Esophagus muscularis mucosa (tissue), 4 donors: ENCODE measurements around the gene VPS35L. TPM values are rescaled to one million over a fixed set of nuclear protein-coding genes. Genes with fewer than 3 reads are reported as not detected.

ENCODE experiments used
- DNase-seq: peaks from one replicate; pipeline ENCODE4 v3.0.0-alpha.2; 2017; ENCODE audit errors: extremely low spot score
- H3K27ac ChIP-seq, 4 donors: fragments of 200-600 bp; sonication (generic); replicated peaks in 1 of 4; 1 replicate in 3 of 4; 2 replicates in 1 of 4; pipeline ENCODE4 v1.5.1; 2016 to 2019; ENCODE audit warnings: mild to moderate bottlenecking in 1 of 4
- H3K27me3 ChIP-seq, 4 donors: fragments of 200-600 bp; sonication (generic); one replicate each; pipeline versions ENCODE4 v1.5.1 to v1.6.0; 2016 to 2019
- H3K36me3 ChIP-seq, 4 donors: fragments of 200-600 bp; sonication (generic); one replicate each; pipeline ENCODE4 v1.5.1; 2016 to 2019
- H3K4me1 ChIP-seq, 4 donors: fragments of 200-600 bp; sonication (generic); one replicate each; pipeline ENCODE4 v1.5.1; 2016 to 2019
- H3K4me3 ChIP-seq, 4 donors: fragments of 200-600 bp; sonication (generic); 1 replicate in 2 of 4; 2 replicates in 2 of 4; pipeline ENCODE4 v1.5.1; 2016 to 2019; ENCODE audit warnings: mild to moderate bottlenecking in 4 of 4, moderate library complexity in 1 of 4
- H3K9me3 ChIP-seq, 4 donors: fragments of 200-600 bp; sonication (generic); 1 replicate in 3 of 4; 2 replicates in 1 of 4; pipeline ENCODE4 v1.5.1; 2016 to 2019
- EP300 ChIP-seq: sonication (generic); formaldehyde crosslinking; IDR thresholded peaks from one replicate; pipeline ENCODE4 v1.6.1; 2017; ENCODE audit warnings: antibody characterized with exemption
- POLR2A ChIP-seq: fragments of 450-650 bp; IDR thresholded peaks from one replicate; pipeline ENCODE4 v1.6.1; 2017; ENCODE audit warnings: antibody characterized with exemption, moderate library complexity, mild to moderate bottlenecking, low read depth
- POLR2AphosphoS5 ChIP-seq, 2 donors: sonication (generic); formaldehyde crosslinking; IDR thresholded peaks; one replicate each; pipeline ENCODE4 v1.6.1; 2017; ENCODE audit warnings: antibody characterized with exemption in 2 of 2
- whole genome bisulfite sequencing: methylation state at CpG from one replicate; pipeline ENCODE4 v1.1.5; 2018; 5-methylcytosine and 5-hydroxymethylcytosine counted together
- intact Hi-C: fragments of 100-400 bp; cut with DNase I; formaldehyde crosslinking; loops from one replicate; pipeline ENCODE4 v1.15.1; 2023
- total RNA-seq, 4 donors: library from RNA; depleted of rRNA; stranded (reverse); fragments of >200 nt; gene quantifications; one replicate each; pipeline versions ENCODE4 v1.1.0 to v1.2.1, GENCODE V29; 2016
- TF ChIP-seq, protein P1 (sequence below), 3 experiments: fragments of 200-600 bp in 2 of 3; fragments of 450-650 bp in 1 of 3; sonication (generic) in 2 of 3; IDR thresholded peaks; one replicate each; pipeline ENCODE4 v1.5.1; 2017 to 2019; ENCODE audit warnings: antibody characterized with exemption in 3 of 3, mild to moderate bottlenecking in 2 of 3, moderate library complexity in 1 of 3

VPS35L gene
- total RNA-seq, 4 donors from 2014 or later, result 35.5 to 47.0 (median 38.1) TPM

DNA sequence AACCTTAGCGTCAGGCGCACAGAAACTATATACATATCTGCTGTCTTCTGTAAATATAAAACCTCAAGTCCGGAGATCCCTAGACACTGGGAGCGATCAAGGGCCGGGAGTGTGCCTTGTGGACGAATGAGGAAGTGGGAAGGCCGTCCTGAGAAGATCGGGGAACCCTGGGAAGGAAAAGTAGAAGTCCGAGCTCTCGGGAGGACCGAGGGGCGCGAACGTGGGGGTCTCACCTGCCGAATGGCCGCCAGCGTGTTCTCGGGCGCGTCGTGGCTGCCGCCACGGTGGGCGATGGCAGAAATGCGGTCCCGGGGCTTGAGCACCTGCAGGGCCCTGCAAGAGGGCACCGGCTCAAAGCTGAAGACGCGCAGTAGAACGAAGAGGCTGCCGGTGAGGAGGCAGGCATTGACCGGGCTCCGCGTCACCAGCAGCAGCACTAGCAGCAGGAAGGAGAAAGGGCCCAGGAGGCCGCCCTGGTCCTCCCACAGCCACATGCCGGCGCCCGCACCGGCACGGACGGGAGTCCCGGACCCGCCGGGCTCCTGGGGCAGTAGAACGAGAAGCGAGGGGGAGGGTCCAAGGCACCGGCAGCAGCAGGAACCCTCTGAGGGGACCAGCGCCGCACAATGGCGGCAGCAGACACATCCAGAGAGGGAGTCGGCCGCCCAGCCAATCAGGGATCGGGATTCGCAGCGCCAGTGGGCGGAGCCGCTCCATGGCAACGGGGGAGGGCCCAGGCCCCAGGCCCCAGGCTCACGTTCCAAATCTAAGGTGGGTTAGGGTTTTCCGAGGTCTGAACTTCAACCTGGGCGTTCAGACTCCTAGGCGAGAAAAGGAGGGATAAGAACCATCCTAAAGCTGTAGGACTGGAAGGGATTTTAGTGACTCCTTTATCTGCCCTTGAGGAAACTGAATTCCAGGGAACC is 33.8 kb upstream of the VPS35L start, which contains the start of gene GDE1:
TSS of gene GDE1 (minus strand) at position 628 of the 926 bp plus-strand sequence. CDS start at position 494, 134 bp downstream.
- peak; percentile 98 for DNase-seq
- H3K27ac ChIP-seq, result peak within 1 kb of the TSS; percentile 88 to 97 (median 93)
- peak within 1 kb of the TSS; percentile 80 to 92 (median 88) for H3K4me3 ChIP-seq
- H3K4me1 ChIP-seq, result peaks cover 31 to 73% (median 63%) of the 10 kb centered on the region in 4 donors
- H3K27me3 ChIP-seq, result no peaks in the 10 kb centered on the region
- H3K9me3 ChIP-seq, result no peaks in the 10 kb centered on the region
- TF ChIP-seq EP300 (no peak), POLR2A (peak; percentile 76), POLR2AphosphoS5 (IDR thresholded peaks at IDR 0.05) (peak; percentile 98)
- TF ChIP-seq, protein P1, sequence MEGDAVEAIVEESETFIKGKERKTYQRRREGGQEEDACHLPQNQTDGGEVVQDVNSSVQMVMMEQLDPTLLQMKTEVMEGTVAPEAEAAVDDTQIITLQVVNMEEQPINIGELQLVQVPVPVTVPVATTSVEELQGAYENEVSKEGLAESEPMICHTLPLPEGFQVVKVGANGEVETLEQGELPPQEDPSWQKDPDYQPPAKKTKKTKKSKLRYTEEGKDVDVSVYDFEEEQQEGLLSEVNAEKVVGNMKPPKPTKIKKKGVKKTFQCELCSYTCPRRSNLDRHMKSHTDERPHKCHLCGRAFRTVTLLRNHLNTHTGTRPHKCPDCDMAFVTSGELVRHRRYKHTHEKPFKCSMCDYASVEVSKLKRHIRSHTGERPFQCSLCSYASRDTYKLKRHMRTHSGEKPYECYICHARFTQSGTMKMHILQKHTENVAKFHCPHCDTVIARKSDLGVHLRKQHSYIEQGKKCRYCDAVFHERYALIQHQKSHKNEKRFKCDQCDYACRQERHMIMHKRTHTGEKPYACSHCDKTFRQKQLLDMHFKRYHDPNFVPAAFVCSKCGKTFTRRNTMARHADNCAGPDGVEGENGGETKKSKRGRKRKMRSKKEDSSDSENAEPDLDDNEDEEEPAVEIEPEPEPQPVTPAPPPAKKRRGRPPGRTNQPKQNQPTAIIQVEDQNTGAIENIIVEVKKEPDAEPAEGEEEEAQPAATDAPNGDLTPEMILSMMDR (IDR thresholded peaks at IDR 0.05), result peak in 2 of 3 experiments; percentile 20 to 26
- H3K36me3 ChIP-seq, result peaks cover 0 to 6% (median 2%) of the 10 kb centered on the region in 4 donors
- WGBS, result under 1% methylated on average over 27 of the region's 62 CpGs
- intact Hi-C loops, result loop anchor here (10.0 kb wide), 2 partner anchors 457 to 727 kb away; partner anchors contain the start of genes COQ7 and RPS15A

DNA sequence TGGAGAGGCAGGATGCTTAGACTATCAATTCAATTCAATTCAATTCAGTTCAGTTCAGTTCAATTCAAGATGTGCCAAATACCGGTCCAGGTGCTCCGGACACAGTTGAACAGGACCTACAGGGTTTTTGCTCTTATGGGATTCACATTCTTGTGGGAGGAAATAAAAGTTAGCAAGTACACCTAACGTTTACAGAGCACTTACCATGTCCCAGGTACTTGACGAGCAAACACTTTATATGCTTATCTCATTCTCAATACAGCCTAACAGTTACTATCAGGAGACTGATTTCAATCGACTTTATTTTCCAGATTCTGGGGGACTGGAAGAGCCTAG is 33.1 kb upstream of the VPS35L start:
- 32% methylated on average over 5 of the region's 5 CpGs for WGBS
- Histone ChIP-seq H3K36me3 (no peaks in the 10 kb centered on the region), H3K27ac (peak overlapping the region; percentile 88 to 97 (median 93)), H3K27me3 (no peaks in the 10 kb centered on the region), H3K4me3 (peak overlapping the region; percentile 80 to 92 (median 88)), H3K9me3 (no peaks in the 10 kb centered on the region), H3K4me1 (peaks cover 31 to 73% (median 63%) of the 10 kb centered on the region in 4 donors)
- DNase-seq, result no peak
- no peak for TF ChIP-seq POLR2AphosphoS5 (IDR thresholded peaks at IDR 0.05)
- no peak for TF ChIP-seq POLR2A
- TF ChIP-seq, protein P1 (IDR thresholded peaks at IDR 0.05), result no peak
- no peak for TF ChIP-seq EP300
- intact Hi-C loops, result loop anchor here (10.0 kb wide), 2 partner anchors 458 to 728 kb away; partner anchors contain the start of genes COQ7 and RPS15A

DNA sequence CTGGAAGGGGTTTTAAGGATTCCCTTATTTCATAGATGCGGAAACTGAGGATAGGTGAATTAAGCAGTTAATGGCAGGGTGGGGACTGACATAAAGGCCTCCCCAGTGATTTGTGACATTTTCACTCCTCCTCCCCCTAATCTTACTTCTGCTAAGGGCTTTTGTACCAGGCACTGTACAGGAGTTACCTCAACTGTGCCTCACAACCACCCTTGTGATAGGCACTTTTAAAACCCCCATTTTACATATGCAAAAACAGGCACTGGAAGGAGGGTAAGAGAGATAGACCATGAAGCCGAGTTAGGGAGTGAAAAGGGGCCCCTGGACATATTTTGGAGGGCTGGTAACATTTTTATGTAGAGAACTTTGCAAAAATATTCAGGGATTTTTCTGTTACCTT is 32.7 kb upstream of the VPS35L start:
- Histone ChIP-seq H3K27me3 (no peaks in the 10 kb centered on the region), H3K27ac (peak overlapping the region in 2 of 4 donors; percentile 93 to 97), H3K9me3 (no peaks in the 10 kb centered on the region), H3K4me3 (no peak overlapping the region), H3K4me1 (peaks cover 31 to 73% (median 63%) of the 10 kb centered on the region in 4 donors), H3K36me3 (peaks cover 0 to 2% (median under 1%) of the 10 kb centered on the region in 4 donors)
- 93% methylated on average over 2 of the region's 2 CpGs for WGBS
- intact Hi-C loops, result loop anchor here (10.0 kb wide), 2 partner anchors 458 to 728 kb away; partner anchors contain the start of genes COQ7 and RPS15A
- TF ChIP-seq EP300, result no peak
- no peak for TF ChIP-seq POLR2A
- TF ChIP-seq POLR2AphosphoS5 (IDR thresholded peaks at IDR 0.05), result no peak
- TF ChIP-seq, protein P1 (IDR thresholded peaks at IDR 0.05), result no peak
- no peak for DNase-seq

DNA sequence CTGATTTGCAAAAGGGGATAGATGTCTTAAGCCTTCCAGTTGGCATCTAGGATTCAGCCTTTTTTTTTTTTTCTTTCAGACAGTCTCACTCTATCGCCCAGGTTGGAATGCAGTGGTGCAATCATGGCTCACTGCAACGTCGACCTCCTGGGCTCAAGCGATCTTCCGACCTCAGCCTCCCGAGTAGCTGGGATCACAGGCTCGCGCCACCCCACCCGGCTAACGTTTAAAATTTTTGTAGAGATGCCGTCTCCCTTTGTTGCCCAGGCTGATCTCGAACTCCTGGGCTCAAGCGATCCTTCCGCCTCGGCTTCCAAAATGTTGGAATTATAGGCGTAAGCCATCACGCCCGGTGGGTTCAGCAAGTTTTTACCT is 32.3 kb upstream of the VPS35L start:
- Histone ChIP-seq H3K9me3 (no peaks in the 10 kb centered on the region), H3K4me1 (peaks cover 31 to 69% (median 61%) of the 10 kb centered on the region in 4 donors), H3K27ac (no peak overlapping the region), H3K4me3 (peak overlapping the region; percentile 91 to 98 (median 96)), H3K27me3 (no peaks in the 10 kb centered on the region), H3K36me3 (peaks cover 4 to 6% (median 5%) of the 10 kb centered on the region in 4 donors)
- 79% methylated on average over 18 of the region's 18 CpGs for WGBS
- TF ChIP-seq, protein P1 (IDR thresholded peaks at IDR 0.05), result no peak
- TF ChIP-seq POLR2AphosphoS5 (IDR thresholded peaks at IDR 0.05) (no peak), EP300 (no peak), POLR2A (no peak)
- intact Hi-C loops, result loop anchor here (10.0 kb wide), 2 partner anchors 458 to 728 kb away; partner anchors contain the start of genes COQ7 and RPS15A
- no peak for DNase-seq
